Right lobe of liver (tissue), 6 donors: ENCODE measurements around the gene MOB1B. TPM values are rescaled to one million over a fixed set of nuclear protein-coding genes. Genes with fewer than 3 reads are reported as not detected.
A peak's percentile ranks its signal among the peaks of the same experiment; 100 is the strongest.
"Not testable (repeated sequence)": the region's sequence is repeated elsewhere in the genome, so short reads cannot be mapped to it uniquely, and the experiment has no call there.

Source experiments
- ATAC-seq, 4 donors: fragments of 200-7000 bp; cut with Tn5 transposase; one replicate each; pipeline ENCODE4 v1.9.1; 2020; ENCODE audit warnings: mild to moderate bottlenecking in 4 of 4, moderate library complexity in 4 of 4
- DNase-seq, 3 donors: peaks; one replicate each; pipeline ENCODE4 v3.0.0-alpha.2; 2020
- H3K27ac ChIP-seq, 3 donors: fragments of 200-600 bp; one replicate each; pipeline ENCODE4 v1.8.0; 2022
- H3K27me3 ChIP-seq, 2 donors: fragments of 200-600 bp; one replicate each; pipeline ENCODE4 v1.8.0; 2022
- H3K36me3 ChIP-seq, 4 donors: fragments of 200-600 bp; sonication (generic) in 1 of 4; one replicate each; pipeline versions ENCODE4 v1.5.1 to v1.8.0; 2017 to 2022; ENCODE audit warnings: control low read depth in 1 of 4
- H3K4me1 ChIP-seq, 4 donors: fragments of 200-600 bp; sonication (generic) in 1 of 4; one replicate each; pipeline versions ENCODE4 v1.5.1 to v1.8.0; 2017 to 2022; ENCODE audit warnings: control low read depth in 1 of 4
- H3K4me3 ChIP-seq, 3 donors: fragments of 200-600 bp; one replicate each; pipeline ENCODE4 v1.8.0; 2022
- H3K9me3 ChIP-seq, 4 donors: fragments of 200-600 bp; sonication (generic) in 1 of 4; one replicate each; pipeline versions ENCODE4 v1.5.1 to v1.8.0; 2017 to 2022; ENCODE audit warnings: control low read depth in 1 of 4
- CTCF ChIP-seq, 4 donors: fragments of 200-600 bp in 3 of 4; fragments of 450-650 bp in 1 of 4; IDR thresholded peaks; one replicate each; pipeline versions ENCODE4 v1.5.1 to v1.8.0; 2016 to 2022; ENCODE audit warnings: antibody characterized with exemption in 4 of 4, mild to moderate bottlenecking in 2 of 4
- POLR2A ChIP-seq: fragments of 450-650 bp; IDR thresholded peaks from one replicate; pipeline ENCODE4 v1.6.1; 2017; ENCODE audit warnings: antibody characterized with exemption, mild to moderate bottlenecking
- WGBS: methylation state at CpG from one replicate; pipeline ENCODE4 v1.1.6; 2018; ENCODE audit warnings: low coverage, low lambda C conversion rate; ENCODE audit not compliant: insufficient coverage; ENCODE audit errors: missing lambda C conversion rate; 5-methylcytosine and 5-hydroxymethylcytosine counted together
- intact Hi-C, 2 donors: fragments of 100-400 bp; cut with DNase I; formaldehyde crosslinking; loops; one replicate each; pipeline versions ENCODE4 v1.11.2 to v1.14.1; 2022
- total RNA-seq, 6 experiments: library from RNA; depleted of rRNA in 2 of 6; stranded (reverse); fragments of >200 nt in 2 of 6; fragmentation: NEBNext Ultra II Directional in 3 of 6; extraction: Animal tissue kit (Norgen Biotek cat#: 25700) in 3 of 6; gene quantifications; one replicate each; pipeline versions ENCODE4 v1.1.0 to v1.2.4, GENCODE V29; 2016 to 2023
- donor health status: DM: no; HTN: yes; CAD: no.
- donor health status: DM: no; HTN: no; CAD: no.
- donor health status: DM: no; HTN: no; CAD: no.
- donor health status: DM: no; HTN: yes; CAD: no.
- donor health status: DM: no; HTN: yes; CAD: no.

Gene MOB1B
- total RNA-seq, 6 experiments from 2014 or later = 4.4 to 13.0 (median 6.5) TPM

GRCh38 chr4:70893790-70894189, 8.4 kb upstream of the MOB1B start:
- no peak for TF ChIP-seq CTCF (IDR thresholded peaks at IDR 0.05)
- no peak for TF ChIP-seq POLR2A
- Histone ChIP-seq H3K27me3 (no peaks in the 10 kb centered on the region), H3K4me1 (no peaks in the 10 kb centered on the region), H3K4me3 (no peak overlapping the region), H3K27ac (no peak overlapping the region), H3K9me3 (no peaks in the 10 kb centered on the region), H3K36me3 (no peaks in the 10 kb centered on the region)
- intact Hi-C loops = no loop called here
- no peak for DNase-seq
- 65% methylated on average over 6 of the region's 7 CpGs for WGBS
- ATAC-seq = no peak

- TF ChIP-seq POLR2A (no peak), CTCF (IDR thresholded peaks at IDR 0.05) (no peak)
- ATAC-seq = no peak
Observed at GRCh38 chr4:70895405-70895804, 6.8 kb upstream of the MOB1B start.

GRCh38 chr4:70895811-70896491, 6.2 kb upstream of the MOB1B start:
- no peaks in the 10 kb centered on the region for H3K27me3 ChIP-seq
- H3K4me1 ChIP-seq = no peaks in the 10 kb centered on the region
- no peaks in the 10 kb centered on the region for H3K9me3 ChIP-seq
- no peaks in the 10 kb centered on the region for H3K36me3 ChIP-seq
- intact Hi-C loops = no loop called here
- H3K4me3 ChIP-seq = no peak overlapping the region
- no peak for TF ChIP-seq CTCF (IDR thresholded peaks at IDR 0.05)
- H3K27ac ChIP-seq = no peak overlapping the region
- no peak for DNase-seq
- ATAC-seq = no peak
- WGBS = 38% methylated on average over 5 of the region's 5 CpGs

More at GRCh38 chr4:70895405-70895804, 6.8 kb upstream of the MOB1B start:
- WGBS = 77% methylated on average over 2 of the region's 2 CpGs
- Histone ChIP-seq H3K27me3 (no peaks in the 10 kb centered on the region), H3K4me3 (no peak overlapping the region), H3K36me3 (no peaks in the 10 kb centered on the region), H3K4me1 (no peaks in the 10 kb centered on the region), H3K27ac (no peak overlapping the region), H3K9me3 (no peaks in the 10 kb centered on the region)
- intact Hi-C loops = no loop called here
- DNase-seq = no peak

- H3K27me3 ChIP-seq, H3K36me3 ChIP-seq, H3K27ac ChIP-seq, H3K4me3 ChIP-seq, ATAC-seq, H3K9me3 ChIP-seq, H3K4me1 ChIP-seq, DNase-seq, intact Hi-C loops: not testable (repeated sequence)
- 97% methylated on average over 4 of the region's 6 CpGs for WGBS
Observed at GRCh38 chr4:70898581-70898980, 3.6 kb upstream of the MOB1B start.

GRCh38 chr4:70901607-70901983, 574 bp upstream of the MOB1B start:
- Histone ChIP-seq H3K27ac (peak overlapping the region; percentile 31 to 80 (median 65)), H3K27me3 (no peaks in the 10 kb centered on the region), H3K9me3 (no peaks in the 10 kb centered on the region), H3K4me1 (peaks cover 0 to 2% (median 0%) of the 10 kb centered on the region in 4 donors), H3K36me3 (no peaks in the 10 kb centered on the region), H3K4me3 (peak overlapping the region; percentile 83 to 89 (median 87))
- ATAC-seq = no peak
- intact Hi-C loops = no loop called here
- TF ChIP-seq POLR2A (no peak), CTCF (IDR thresholded peaks at IDR 0.05) (no peak)
- WGBS = 30% methylated on average over 8 of the region's 8 CpGs
- DNase-seq = no peak
